ENCODE results near the gene PCP2.

PCP2 gene

DNA sequence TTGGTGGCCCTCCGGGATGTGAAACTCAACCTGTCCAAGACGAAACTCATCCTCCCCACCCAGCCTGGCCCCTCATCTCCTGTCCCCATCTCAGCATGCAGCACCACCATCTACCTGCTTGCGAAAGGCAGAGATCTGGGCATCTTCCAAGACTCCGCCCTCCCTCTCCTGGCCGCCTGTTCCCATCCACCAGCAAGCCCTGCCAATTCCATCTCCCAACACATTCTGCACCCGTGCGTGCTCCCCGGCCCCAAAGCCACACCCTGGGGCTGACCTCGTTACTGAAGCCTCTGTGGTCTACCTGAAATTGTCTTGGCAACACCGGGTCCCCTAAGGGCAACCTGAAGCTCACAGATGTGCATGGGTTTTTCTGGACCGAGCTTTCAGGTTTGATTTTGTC lies 51.1 kb downstream of the PCP2 start:
- TF ChIP-seq, protein P1, sequence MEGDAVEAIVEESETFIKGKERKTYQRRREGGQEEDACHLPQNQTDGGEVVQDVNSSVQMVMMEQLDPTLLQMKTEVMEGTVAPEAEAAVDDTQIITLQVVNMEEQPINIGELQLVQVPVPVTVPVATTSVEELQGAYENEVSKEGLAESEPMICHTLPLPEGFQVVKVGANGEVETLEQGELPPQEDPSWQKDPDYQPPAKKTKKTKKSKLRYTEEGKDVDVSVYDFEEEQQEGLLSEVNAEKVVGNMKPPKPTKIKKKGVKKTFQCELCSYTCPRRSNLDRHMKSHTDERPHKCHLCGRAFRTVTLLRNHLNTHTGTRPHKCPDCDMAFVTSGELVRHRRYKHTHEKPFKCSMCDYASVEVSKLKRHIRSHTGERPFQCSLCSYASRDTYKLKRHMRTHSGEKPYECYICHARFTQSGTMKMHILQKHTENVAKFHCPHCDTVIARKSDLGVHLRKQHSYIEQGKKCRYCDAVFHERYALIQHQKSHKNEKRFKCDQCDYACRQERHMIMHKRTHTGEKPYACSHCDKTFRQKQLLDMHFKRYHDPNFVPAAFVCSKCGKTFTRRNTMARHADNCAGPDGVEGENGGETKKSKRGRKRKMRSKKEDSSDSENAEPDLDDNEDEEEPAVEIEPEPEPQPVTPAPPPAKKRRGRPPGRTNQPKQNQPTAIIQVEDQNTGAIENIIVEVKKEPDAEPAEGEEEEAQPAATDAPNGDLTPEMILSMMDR (IDR thresholded peaks at IDR 0.05; ENCODE audit: low read depth, low read length): no peak
- no peak for DNase-seq (ENCODE audit: extremely low read depth, low read depth)
